ENCODE measurements around the gene MZT2A.
"Not testable (repeated sequence)": the region's sequence is repeated elsewhere in the genome, so short reads cannot be mapped to it uniquely, and the experiment has no call there.

Gene MZT2A

GRCh38 chr2:131520526-131520925 lies 28.3 kb upstream of the MZT2A start:
- no peak for DNase-seq (ENCODE audit: low read depth)

GRCh38 chr2:131519871-131520470 lies 27.8 kb upstream of the MZT2A start:
- DNase-seq (ENCODE audit: low read depth) = not testable (repeated sequence)

GRCh38 chr2:131519466-131519865 lies 27.3 kb upstream of the MZT2A start:
- no peak for DNase-seq (ENCODE audit: low read depth)

DNA sequence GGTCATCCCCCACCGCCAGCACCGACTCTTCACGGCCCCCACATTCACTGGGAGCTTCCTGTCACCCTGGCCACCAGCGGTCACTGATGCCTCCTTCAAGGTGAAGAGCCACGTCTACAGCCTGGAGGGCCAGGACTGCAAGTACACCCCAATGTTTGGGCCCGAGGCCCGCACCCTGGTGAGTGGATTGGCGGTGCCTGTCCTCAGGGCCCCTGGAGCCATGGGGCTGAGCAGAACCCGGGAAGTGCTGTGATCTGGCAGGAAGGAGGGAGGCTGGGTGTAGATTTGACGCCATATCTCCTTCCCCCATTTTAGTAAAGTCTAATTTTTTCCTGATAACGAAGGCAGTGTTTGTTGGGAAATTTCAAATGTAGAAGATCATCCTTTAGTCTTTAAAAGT lies 26.3 kb upstream of the MZT2A start:
- not testable (repeated sequence) for DNase-seq (ENCODE audit: low read depth)

DNA sequence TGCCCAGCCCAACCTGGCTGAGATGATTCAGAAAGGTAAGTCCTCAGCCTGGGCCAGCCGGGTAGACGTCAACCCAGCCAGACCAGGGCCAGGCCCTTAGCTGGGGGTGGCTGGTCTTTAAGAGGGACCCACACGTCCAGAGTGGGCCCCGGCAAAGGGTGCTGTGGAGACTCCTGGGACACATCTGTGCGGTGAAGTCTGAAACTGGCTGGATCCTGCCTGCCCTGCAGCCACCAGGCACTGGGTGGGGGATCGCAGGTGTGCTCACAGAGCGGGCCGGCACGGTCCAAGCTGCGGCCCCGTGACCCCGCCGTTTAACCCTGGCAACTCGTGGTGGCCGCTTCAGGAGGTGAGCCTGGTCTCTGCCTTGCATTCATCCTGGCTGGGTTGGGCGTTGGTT lies 25.7 kb upstream of the MZT2A start:
- not testable (repeated sequence) for DNase-seq (ENCODE audit: low read depth)

DNA sequence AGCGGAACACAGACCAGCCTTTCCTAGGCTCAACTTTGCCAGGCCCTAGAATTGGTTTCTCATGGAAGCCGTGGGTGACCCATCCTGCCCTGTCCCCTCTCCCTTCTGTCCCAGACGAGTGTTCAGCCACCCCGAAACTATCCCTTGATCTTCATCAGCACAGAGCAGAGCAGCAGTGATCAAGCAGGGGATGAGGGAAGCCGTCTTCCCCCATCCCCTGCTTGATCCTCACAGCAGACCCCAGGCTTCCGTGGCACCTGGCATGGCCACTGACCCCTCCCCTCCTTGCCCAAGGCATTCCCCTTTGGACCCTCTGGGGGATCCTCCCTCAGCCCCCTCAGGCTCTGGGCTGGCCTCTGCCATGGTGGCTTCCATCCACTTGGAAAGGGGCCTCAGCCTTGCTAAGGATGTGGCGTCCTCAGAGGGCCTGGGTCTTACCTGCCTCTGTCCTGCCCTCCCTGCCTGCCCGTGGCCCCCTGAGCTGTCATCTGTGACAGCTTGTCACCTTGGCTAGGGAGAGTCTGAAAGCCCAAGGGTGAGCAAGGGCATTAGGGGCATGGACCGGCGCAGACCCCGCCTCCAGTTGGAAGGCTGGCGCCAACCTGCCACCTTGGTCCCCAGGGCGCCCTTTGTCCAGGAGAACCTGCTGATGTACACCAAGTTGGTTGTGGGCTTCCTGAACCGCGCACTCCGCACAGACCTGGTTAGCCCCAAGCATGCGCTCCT lies 25.1 kb upstream of the MZT2A start:
- no peak for DNase-seq (ENCODE audit: low read depth)

GRCh38 chr2:131516621-131517020 lies 24.4 kb upstream of the MZT2A start:
- DNase-seq (ENCODE audit: low read depth) = not testable (repeated sequence)

DNA sequence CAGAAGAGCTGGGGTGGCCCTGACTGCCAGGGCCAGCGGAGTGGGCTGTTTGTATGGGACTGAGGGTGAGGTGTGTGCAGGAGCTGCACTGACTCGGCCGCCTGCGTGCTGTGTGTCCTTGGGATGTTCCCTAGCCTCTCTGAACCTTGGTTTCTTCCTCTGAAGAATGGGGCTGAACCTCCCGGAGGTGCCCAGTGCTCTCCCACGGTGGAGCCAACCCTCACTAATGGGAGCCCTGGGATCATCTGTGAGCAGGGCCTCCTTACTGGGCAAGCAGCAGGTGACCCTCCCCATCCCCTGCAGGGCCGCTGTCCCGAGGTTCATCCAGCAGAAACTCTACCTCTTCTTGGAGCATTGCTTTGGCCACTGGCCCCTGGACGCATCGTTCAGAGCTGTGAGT lies 23.8 kb upstream of the MZT2A start:
- no peak for DNase-seq (ENCODE audit: low read depth)

DNA sequence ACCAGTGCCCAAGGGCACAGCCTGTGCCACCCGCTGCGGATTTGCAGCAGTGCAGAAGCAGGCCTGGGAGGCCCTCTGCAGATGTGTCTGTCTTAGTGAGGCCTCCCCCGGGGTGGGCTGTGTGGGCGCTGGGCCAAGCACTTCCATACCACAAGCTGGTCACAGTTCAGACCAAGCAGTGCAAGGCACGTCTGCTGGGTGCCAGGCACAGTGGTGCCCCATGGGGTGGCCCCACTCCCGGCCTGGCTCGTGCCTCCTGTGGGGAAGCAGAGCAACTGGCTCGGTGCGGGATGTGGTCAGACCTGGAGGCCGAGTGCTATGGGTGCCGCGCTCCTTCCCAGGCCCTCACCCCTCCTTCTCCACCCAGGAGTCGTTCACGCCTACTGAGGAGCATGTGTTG lies 23.0 kb upstream of the MZT2A start:
- DNase-seq (ENCODE audit: low read depth) = not testable (repeated sequence)

GRCh38 chr2:131514408-131515166 lies 22.4 kb upstream of the MZT2A start:
- not testable (repeated sequence) for DNase-seq (ENCODE audit: low read depth)

GRCh38 chr2:131511969-131512870 lies 20.0 kb upstream of the MZT2A start:
- not testable (repeated sequence) for DNase-seq (ENCODE audit: low read depth)

DNA sequence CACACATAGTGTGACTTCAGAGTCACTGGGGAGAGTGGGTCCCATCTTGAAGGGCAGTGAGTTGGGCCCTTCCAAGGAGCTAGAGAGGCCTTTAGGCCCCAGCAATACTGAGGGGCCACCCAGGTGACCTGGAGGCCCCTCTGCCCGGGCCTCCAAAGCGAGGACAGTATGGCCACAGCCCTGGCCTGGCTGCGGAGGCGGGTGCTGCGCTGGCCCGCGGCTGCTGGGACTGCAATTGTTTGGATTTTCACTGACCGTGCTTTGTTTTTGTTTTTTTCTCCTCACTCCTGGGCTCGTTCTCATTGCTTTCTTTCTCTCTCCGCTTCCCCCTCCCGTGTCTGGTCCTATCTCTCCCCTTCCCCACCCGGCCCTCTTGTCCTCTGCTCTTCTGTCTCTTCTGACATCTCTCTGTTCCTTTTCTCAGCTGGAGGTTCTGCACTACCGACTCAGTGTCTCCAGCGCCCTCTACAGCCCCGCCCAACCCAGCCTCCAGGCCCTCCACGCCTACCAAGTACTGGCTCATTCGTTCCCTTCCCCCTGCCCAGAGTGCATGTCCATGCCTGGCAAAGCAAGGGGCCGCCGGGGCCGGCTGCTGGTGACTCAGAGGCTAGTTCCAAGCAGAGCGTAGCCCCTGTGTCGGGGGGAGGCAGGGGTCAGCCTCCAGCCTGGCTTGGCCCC lies 19.2 kb upstream of the MZT2A start:
- not testable (repeated sequence) for DNase-seq (ENCODE audit: low read depth)

GRCh38 chr2:131509615-131510014 lies 17.4 kb upstream of the MZT2A start:
- DNase-seq (ENCODE audit: low read depth) = no peak

- DNase-seq (ENCODE audit: low read depth) = not testable (repeated sequence)
These were observed 12.0 kb upstream of the MZT2A start for GRCh38 chr2:131504082-131504750.

GRCh38 chr2:131503587-131503986 lies 11.4 kb upstream of the MZT2A start:
- not testable (repeated sequence) for DNase-seq (ENCODE audit: low read depth)

DNA sequence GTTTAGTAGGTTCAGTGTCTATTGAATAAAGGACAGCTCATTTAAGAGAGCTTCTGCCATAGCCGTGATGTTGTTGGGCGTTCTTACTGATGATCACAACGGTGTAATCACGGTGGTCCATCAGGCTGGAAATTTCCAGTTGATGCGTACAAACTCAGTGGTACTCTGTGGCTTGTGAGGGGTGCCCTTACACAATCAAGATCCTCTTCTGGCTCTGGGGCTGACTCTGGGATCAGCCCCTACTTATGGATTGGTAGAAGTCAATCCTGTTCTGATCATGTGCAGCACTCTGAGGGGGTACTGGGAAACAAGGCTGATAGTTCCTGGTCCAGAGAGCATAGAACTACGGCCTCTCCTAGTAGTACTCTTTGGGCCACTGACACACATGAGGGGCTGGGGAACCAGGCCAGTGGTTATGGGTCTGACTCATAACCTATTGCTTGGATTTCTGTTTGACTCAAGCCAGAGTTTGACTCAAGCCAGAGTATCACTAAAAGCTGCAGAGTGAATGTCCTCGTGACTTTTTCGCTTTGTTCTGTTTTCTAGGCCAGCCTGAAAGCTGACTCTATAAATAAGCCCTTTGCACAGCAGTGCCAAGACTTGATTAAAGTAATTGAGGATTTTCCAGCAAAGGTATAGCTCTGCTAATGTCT lies 6.2 kb upstream of the MZT2A start:
- not testable (repeated sequence) for DNase-seq (ENCODE audit: low read depth)

DNA sequence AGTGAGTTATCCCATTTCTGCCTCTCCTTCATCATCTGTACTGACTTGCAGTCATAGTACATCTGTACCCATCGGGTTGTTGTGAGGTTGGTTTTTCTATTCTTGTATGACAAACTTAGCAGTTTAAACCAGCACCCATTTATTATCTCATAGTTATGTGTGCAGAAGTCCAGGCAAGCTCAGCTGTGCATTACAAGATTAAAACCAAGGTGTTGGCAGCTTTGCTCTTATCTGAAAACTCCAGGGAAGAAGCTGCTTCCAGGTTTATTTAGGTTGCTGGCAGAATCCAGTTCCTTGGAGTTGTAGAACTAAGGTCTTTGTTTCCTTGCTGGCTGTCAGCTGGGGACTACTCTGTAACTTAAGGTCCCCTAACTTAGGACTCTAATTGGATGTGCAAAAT lies 3.3 kb upstream of the MZT2A start:
- not testable (repeated sequence) for DNase-seq (ENCODE audit: low read depth)

DNA sequence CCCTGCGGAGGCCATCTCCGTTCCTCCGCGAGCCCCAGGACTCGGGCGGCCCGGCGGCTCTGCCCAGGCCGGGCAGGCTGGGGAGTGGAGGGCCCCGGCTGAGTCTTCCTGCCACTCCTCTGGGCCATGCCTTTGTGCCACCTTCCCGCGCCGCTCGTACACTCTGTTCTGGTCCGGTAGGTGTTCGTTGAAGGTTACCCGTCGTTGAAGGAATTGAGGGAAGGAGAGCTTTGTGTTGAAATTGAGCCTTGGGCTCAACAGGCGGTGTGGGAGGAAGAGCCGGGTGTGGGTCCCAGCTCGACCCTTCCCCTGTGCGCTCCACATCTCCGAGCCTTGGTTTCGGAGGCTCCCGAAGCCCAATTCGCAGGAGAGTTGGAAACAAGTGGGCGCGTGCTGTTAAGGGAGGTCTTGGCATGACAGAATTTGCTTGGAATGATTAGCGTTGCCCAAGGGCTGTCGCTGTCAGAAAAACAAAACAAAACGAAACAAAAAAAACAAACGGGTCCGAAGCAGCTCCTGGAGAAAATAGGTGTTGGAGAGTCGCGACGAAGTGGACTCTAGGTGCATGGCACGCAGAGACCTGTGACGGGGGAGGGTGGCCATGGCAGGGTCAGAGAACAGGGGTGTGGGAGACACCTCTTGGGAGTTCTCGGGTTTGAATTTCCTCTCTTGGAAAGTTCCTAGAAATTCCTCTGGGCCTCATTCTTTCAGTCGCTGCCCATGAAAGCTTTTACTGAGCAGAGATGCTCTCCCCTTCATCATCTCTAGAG lies 1.2 kb upstream of the MZT2A start:
- no peak for DNase-seq (ENCODE audit: low read depth)

- peak; percentile 87 for DNase-seq (ENCODE audit: low read depth)
These were observed 411 bp upstream of the MZT2A start for GRCh38 chr2:131492418-131493198.

Measured in stimulated activated CD8-positive, alpha-beta memory T cell treated with anti-CD3 and anti-CD28 coated beads, Interleukin-12 subunit alpha, Interleukin-12 subunit beta, amount 100 ng/mL, for 1 hour (primary cell).